GM12801 (cell line): ENCODE measurements around the gene ZBTB20.

Experiments
- CTCF ChIP-seq: IDR thresholded peaks from one replicate; pipeline ENCODE4 v1.5.1; 2011; ENCODE audit warnings: control low read depth; ENCODE audit not compliant: insufficient read length; ENCODE audit errors: extremely low read depth

Gene ZBTB20

GRCh38 chr3:114998971-114999579, 148.0 kb downstream of the ZBTB20 start:
- no peak for TF ChIP-seq CTCF

- TF ChIP-seq CTCF = no peak
Observed at GRCh38 chr3:114994554-114995341, 152.3 kb downstream of the ZBTB20 start.

- no peak for TF ChIP-seq CTCF
Observed at GRCh38 chr3:114985776-114986175, 161.3 kb downstream of the ZBTB20 start.

- no peak for TF ChIP-seq CTCF
Observed at GRCh38 chr3:114983248-114983647, 163.8 kb downstream of the ZBTB20 start.

- no peak for TF ChIP-seq CTCF
Observed at GRCh38 chr3:114974387-114974786, 172.7 kb downstream of the ZBTB20 start.

GRCh38 chr3:114973536-114973935, 173.6 kb downstream of the ZBTB20 start:
- TF ChIP-seq CTCF = no peak

- TF ChIP-seq CTCF = no peak
Observed at GRCh38 chr3:114967168-114967567, 179.9 kb downstream of the ZBTB20 start.
